Measurements from ENCODE around the gene DOCK4. TPM values are rescaled to one million over a fixed set of nuclear protein-coding genes. Genes with fewer than 3 reads are reported as not detected.
"Not testable (repeated sequence)": the region's sequence is repeated elsewhere in the genome, so short reads cannot be mapped to it uniquely, and the experiment has no call there.

The DOCK4 gene
- total RNA-seq, 1 donor from 2014 or later: 4.5 TPM

- no peak overlapping the region for H3K4me3 ChIP-seq (ENCODE audit: low read depth, low read length)
- H3K27me3 ChIP-seq (ENCODE audit: control insufficient read depth, insufficient read depth, low read length): no peaks in the 10 kb centered on the region
- TF ChIP-seq, protein P1, sequence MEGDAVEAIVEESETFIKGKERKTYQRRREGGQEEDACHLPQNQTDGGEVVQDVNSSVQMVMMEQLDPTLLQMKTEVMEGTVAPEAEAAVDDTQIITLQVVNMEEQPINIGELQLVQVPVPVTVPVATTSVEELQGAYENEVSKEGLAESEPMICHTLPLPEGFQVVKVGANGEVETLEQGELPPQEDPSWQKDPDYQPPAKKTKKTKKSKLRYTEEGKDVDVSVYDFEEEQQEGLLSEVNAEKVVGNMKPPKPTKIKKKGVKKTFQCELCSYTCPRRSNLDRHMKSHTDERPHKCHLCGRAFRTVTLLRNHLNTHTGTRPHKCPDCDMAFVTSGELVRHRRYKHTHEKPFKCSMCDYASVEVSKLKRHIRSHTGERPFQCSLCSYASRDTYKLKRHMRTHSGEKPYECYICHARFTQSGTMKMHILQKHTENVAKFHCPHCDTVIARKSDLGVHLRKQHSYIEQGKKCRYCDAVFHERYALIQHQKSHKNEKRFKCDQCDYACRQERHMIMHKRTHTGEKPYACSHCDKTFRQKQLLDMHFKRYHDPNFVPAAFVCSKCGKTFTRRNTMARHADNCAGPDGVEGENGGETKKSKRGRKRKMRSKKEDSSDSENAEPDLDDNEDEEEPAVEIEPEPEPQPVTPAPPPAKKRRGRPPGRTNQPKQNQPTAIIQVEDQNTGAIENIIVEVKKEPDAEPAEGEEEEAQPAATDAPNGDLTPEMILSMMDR (IDR thresholded peaks at IDR 0.05; ENCODE audit: insufficient read depth, low read length, severe bottlenecking): no peak
- FAIRE-seq (no peak), DNase-seq (ENCODE audit: low read depth) (no peak)
- no peaks in the 10 kb centered on the region for H3K36me3 ChIP-seq (ENCODE audit: control insufficient read depth, insufficient read depth, low read length)
Observed at GRCh38 chr7:111929264-111929663, 276.9 kb downstream of the DOCK4 start.

GRCh38 chr7:111927353-111928019 is 278.7 kb downstream of the DOCK4 start:
- DNase-seq (ENCODE audit: low read depth) (no peak), FAIRE-seq (no peak)
- Histone ChIP-seq H3K4me3 (ENCODE audit: low read depth, low read length) (no peak overlapping the region), H3K36me3 (ENCODE audit: control insufficient read depth, insufficient read depth, low read length) (no peaks in the 10 kb centered on the region), H3K27me3 (ENCODE audit: control insufficient read depth, insufficient read depth, low read length) (no peaks in the 10 kb centered on the region)
- TF ChIP-seq, protein P1 (IDR thresholded peaks at IDR 0.05; ENCODE audit: insufficient read depth, low read length, severe bottlenecking): no peak

- H3K27me3 ChIP-seq (ENCODE audit: control insufficient read depth, insufficient read depth, low read length): no peaks in the 10 kb centered on the region
- H3K36me3 ChIP-seq (ENCODE audit: control insufficient read depth, insufficient read depth, low read length): no peaks in the 10 kb centered on the region
- DNase-seq (ENCODE audit: low read depth): no peak
- H3K4me3 ChIP-seq (ENCODE audit: low read depth, low read length): no peak overlapping the region
- TF ChIP-seq, protein P1 (IDR thresholded peaks at IDR 0.05; ENCODE audit: insufficient read depth, low read length, severe bottlenecking): no peak
- no peak for FAIRE-seq
Observed at GRCh38 chr7:111920329-111920728, 285.9 kb downstream of the DOCK4 start.

DNA sequence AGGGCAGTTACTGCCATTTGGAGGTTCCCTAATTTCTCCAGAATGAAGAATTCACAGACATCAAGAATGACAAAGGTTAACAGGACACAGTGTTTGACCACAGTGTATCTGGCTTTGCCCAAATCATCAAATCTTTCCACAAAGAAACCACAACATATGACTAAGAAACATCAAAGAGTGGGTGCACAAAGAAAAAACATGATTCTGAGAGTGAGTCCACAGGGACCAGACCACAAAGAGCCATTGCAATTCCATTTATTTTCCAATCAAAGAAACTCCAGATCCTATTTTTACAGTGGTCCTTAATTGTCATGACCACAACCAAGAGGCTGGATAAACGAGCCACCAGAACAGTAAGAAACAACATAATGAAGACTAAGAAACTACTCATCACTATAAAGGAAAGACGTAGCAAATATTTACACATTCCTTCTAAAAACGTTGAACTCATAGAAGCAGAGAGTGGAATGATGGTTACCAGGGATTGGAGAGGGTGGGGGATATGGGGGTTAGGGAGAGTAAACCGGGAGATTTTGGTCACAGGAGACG is 286.5 kb downstream of the DOCK4 start:
- FAIRE-seq: no peak
- Histone ChIP-seq H3K36me3 (ENCODE audit: control insufficient read depth, insufficient read depth, low read length) (no peaks in the 10 kb centered on the region), H3K27me3 (ENCODE audit: control insufficient read depth, insufficient read depth, low read length) (no peaks in the 10 kb centered on the region), H3K4me3 (ENCODE audit: low read depth, low read length) (no peak overlapping the region)
- DNase-seq (ENCODE audit: low read depth): peak; percentile 17
- TF ChIP-seq, protein P1 (IDR thresholded peaks at IDR 0.05; ENCODE audit: insufficient read depth, low read length, severe bottlenecking): no peak

DNA sequence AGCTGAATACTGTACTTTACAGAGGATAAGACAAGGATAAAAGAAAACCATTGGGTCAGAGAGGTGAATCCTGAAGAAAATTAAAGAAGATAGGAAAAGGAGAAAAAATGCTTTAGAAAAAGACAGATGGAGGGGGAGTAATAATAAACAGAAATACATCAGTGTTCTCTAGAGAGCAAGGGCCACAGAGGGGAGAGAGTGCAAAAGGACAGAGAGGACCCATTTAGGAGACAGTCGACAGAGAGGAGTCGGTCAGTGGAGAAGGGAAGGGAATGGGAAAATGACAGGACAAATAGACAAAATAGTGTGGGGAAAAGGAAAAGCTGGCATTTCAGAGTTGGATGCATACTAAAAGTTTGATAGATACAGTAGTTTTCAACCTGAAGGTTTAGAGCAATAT is 287.0 kb downstream of the DOCK4 start:
- no peak for DNase-seq (ENCODE audit: low read depth)
- no peak for FAIRE-seq
- no peaks in the 10 kb centered on the region for H3K27me3 ChIP-seq (ENCODE audit: control insufficient read depth, insufficient read depth, low read length)
- H3K4me3 ChIP-seq (ENCODE audit: low read depth, low read length): no peak overlapping the region
- TF ChIP-seq, protein P1 (IDR thresholded peaks at IDR 0.05; ENCODE audit: insufficient read depth, low read length, severe bottlenecking): no peak
- H3K36me3 ChIP-seq (ENCODE audit: control insufficient read depth, insufficient read depth, low read length): no peaks in the 10 kb centered on the region

- DNase-seq (ENCODE audit: low read depth): no peak
- Histone ChIP-seq H3K27me3 (ENCODE audit: control insufficient read depth, insufficient read depth, low read length) (no peaks in the 10 kb centered on the region), H3K4me3 (ENCODE audit: low read depth, low read length) (no peak overlapping the region), H3K36me3 (ENCODE audit: control insufficient read depth, insufficient read depth, low read length) (no peaks in the 10 kb centered on the region)
- FAIRE-seq: no peak
- TF ChIP-seq, protein P1 (IDR thresholded peaks at IDR 0.05; ENCODE audit: insufficient read depth, low read length, severe bottlenecking): no peak
Observed at GRCh38 chr7:111918461-111918860, 287.7 kb downstream of the DOCK4 start.

- H3K4me3 ChIP-seq (ENCODE audit: low read depth, low read length); H3K36me3 ChIP-seq (ENCODE audit: control insufficient read depth, insufficient read depth, low read length); FAIRE-seq; DNase-seq (ENCODE audit: low read depth); H3K27me3 ChIP-seq (ENCODE audit: control insufficient read depth, insufficient read depth, low read length): not testable (repeated sequence)
Observed at GRCh38 chr7:111917404-111917803, 288.8 kb downstream of the DOCK4 start.
